ENCODE measurements around the gene CDH13.

DNA sequence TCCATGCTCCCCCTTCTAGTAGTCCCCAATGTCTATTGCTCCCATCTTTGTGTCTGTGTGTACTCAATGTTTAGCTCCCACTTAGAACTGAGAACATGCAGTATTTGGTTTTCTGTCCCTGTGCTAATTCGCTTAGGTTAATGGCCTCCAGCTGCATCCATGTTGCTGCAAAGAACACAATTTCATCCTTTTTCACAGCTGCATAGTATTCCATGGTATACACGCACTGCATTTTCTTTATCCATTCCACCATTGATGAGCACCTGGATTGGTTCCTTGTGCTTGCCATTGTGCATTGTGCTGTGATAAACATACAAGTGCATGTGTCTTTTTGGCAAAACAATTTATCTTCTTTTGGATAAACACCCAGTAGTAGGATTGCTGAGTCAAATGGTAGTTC lies 1104.0 kb downstream of the CDH13 start:
- TF ChIP-seq CTCF (IDR thresholded peaks at IDR 0.05) (no peak), POLR2A (IDR thresholded peaks at IDR 0.05) (no peak)

All from Peyer's patch (tissue), 4 donors.